ENCODE data around the gene LLGL1. TPM values are rescaled to one million over a fixed set of nuclear protein-coding genes. Genes with fewer than 3 reads are reported as not detected.

The LLGL1 gene
- total RNA-seq, 1 experiment from 2014 or later: 44.3 TPM

GRCh38 chr17:18235743-18236256, 10.4 kb downstream of the LLGL1 start:
- ChIA-PET RAD21 (ENCODE audit: low non-redundant PET in 1 of 2, low total read pairs in 2 of 2, uncharacterized antibody in 2 of 2, unreplicated experiment in 2 of 2) (no interaction called here), CTCF (no interaction called here), POLR2A (no interaction called here)
- no peaks in the 10 kb centered on the region for H3K9me3 ChIP-seq (ENCODE audit: control insufficient read depth in 1 of 2, insufficient read depth in 1 of 2, low read depth in 1 of 2, low read length in 2 of 2)
- H2AFZ ChIP-seq (ENCODE audit: low read depth, low read length, poor library complexity, severe bottlenecking): no peak overlapping the region
- DNase-seq (ENCODE audit: low read depth, low spot score) (no peak), ATAC-seq (peak; percentile 53)
- no peak overlapping the region for H3K9ac ChIP-seq (ENCODE audit: low read length)
- H3K4me1 ChIP-seq (ENCODE audit: control insufficient read depth in 1 of 2, insufficient read depth in 2 of 2, low read length in 2 of 2): peaks cover 0 to 13% of the 10 kb centered on the region in 2 experiments; a peak in 2 of 4 replicates
- H3K79me2 ChIP-seq (ENCODE audit: insufficient read depth, low read length): no peaks in the 10 kb centered on the region
- peak overlapping the region; percentile 30 for H3K4me2 ChIP-seq (ENCODE audit: low read length)
- no TSS peak for BruUV-seq (replicated peaks)
- H3K9me2 ChIP-seq (ENCODE audit: insufficient read depth): no peaks in the 10 kb centered on the region
- no peak overlapping the region for H3K4me3 ChIP-seq (replicated peaks in 1 of 2; ENCODE audit: low read depth in 1 of 2, low read length in 2 of 2)
- H4K20me1 ChIP-seq (ENCODE audit: insufficient read depth): no peaks in the 10 kb centered on the region
- H3K27me3 ChIP-seq (ENCODE audit: insufficient read depth, low read length): no peaks in the 10 kb centered on the region
- intact Hi-C loops (cut with micrococcal nuclease): no loop called here
- TF ChIP-seq, protein P1, sequence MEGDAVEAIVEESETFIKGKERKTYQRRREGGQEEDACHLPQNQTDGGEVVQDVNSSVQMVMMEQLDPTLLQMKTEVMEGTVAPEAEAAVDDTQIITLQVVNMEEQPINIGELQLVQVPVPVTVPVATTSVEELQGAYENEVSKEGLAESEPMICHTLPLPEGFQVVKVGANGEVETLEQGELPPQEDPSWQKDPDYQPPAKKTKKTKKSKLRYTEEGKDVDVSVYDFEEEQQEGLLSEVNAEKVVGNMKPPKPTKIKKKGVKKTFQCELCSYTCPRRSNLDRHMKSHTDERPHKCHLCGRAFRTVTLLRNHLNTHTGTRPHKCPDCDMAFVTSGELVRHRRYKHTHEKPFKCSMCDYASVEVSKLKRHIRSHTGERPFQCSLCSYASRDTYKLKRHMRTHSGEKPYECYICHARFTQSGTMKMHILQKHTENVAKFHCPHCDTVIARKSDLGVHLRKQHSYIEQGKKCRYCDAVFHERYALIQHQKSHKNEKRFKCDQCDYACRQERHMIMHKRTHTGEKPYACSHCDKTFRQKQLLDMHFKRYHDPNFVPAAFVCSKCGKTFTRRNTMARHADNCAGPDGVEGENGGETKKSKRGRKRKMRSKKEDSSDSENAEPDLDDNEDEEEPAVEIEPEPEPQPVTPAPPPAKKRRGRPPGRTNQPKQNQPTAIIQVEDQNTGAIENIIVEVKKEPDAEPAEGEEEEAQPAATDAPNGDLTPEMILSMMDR (IDR thresholded peaks at IDR 0.05 in 2 of 3, conservative IDR thresholded peaks at IDR 0.05 in 1 of 3; ENCODE audit: borderline replicate concordance in 1 of 3, insufficient read depth in 1 of 3, low read depth in 2 of 3, low read length in 2 of 3): no peak
- TF ChIP-seq EZH2 (IDR thresholded peaks at IDR 0.05): no peak
- TF ChIP-seq ZNF274 (IDR thresholded peaks at IDR 0.05; ENCODE audit: low read depth, low read length): no peak
- no peak for TF ChIP-seq SIN3A (IDR thresholded peaks at IDR 0.05; ENCODE audit: low read depth)
- TF ChIP-seq RAD21 (IDR thresholded peaks at IDR 0.05; ENCODE audit: low read depth): no peak
- TF ChIP-seq, protein P2, sequence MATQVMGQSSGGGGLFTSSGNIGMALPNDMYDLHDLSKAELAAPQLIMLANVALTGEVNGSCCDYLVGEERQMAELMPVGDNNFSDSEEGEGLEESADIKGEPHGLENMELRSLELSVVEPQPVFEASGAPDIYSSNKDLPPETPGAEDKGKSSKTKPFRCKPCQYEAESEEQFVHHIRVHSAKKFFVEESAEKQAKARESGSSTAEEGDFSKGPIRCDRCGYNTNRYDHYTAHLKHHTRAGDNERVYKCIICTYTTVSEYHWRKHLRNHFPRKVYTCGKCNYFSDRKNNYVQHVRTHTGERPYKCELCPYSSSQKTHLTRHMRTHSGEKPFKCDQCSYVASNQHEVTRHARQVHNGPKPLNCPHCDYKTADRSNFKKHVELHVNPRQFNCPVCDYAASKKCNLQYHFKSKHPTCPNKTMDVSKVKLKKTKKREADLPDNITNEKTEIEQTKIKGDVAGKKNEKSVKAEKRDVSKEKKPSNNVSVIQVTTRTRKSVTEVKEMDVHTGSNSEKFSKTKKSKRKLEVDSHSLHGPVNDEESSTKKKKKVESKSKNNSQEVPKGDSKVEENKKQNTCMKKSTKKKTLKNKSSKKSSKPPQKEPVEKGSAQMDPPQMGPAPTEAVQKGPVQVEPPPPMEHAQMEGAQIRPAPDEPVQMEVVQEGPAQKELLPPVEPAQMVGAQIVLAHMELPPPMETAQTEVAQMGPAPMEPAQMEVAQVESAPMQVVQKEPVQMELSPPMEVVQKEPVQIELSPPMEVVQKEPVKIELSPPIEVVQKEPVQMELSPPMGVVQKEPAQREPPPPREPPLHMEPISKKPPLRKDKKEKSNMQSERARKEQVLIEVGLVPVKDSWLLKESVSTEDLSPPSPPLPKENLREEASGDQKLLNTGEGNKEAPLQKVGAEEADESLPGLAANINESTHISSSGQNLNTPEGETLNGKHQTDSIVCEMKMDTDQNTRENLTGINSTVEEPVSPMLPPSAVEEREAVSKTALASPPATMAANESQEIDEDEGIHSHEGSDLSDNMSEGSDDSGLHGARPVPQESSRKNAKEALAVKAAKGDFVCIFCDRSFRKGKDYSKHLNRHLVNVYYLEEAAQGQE (IDR thresholded peaks at IDR 0.05; ENCODE audit: low read depth): no peak
- TF ChIP-seq ELF1 (IDR thresholded peaks at IDR 0.05; ENCODE audit: borderline replicate concordance, low read depth): no peak
- TF ChIP-seq FOSL1 (IDR thresholded peaks at IDR 0.05; ENCODE audit: low read depth): no peak
- TF ChIP-seq SP1 (IDR thresholded peaks at IDR 0.05; ENCODE audit: low read depth): no peak
- TF ChIP-seq EZH2phosphoT487 (IDR thresholded peaks at IDR 0.05; ENCODE audit: borderline replicate concordance): no peak
- H3K36me3 ChIP-seq (ENCODE audit: control insufficient read depth in 1 of 2, insufficient read depth in 2 of 2, low read length in 2 of 2): no peaks in the 10 kb centered on the region; a peak in 1 of 4 replicates
- H3K27ac ChIP-seq (ENCODE audit: low read depth, low read length): peak overlapping the region; percentile 35; the same call in 1 of the 2 replicates
